Measurements from ENCODE around the gene KCNK13.

GRCh38 chr14:90161129-90161528 is 99.3 kb downstream of the KCNK13 start:
- no peak for TF ChIP-seq CTCF (IDR thresholded peaks at IDR 0.05)
- no peak for TF ChIP-seq POLR2AphosphoS5 (IDR thresholded peaks at IDR 0.05; ENCODE audit: low read depth, low read length)

Data from Panc1 (cell line).